ENCODE results near the gene TRPM3. TPM values are rescaled to one million over a fixed set of nuclear protein-coding genes. Genes with fewer than 3 reads are reported as not detected.

Gene TRPM3
- total RNA-seq, 1 donor from 2014 or later: 0.22 TPM

GRCh38 chr9:70829591-70830265, 291.7 kb downstream of the TRPM3 start:
- intact Hi-C loops (cut with micrococcal nuclease): no loop called here
- Histone ChIP-seq H3K36me3 (no peaks in the 10 kb centered on the region), H3K4me1 (no peaks in the 10 kb centered on the region), H3K27ac (replicated peaks) (no peak overlapping the region), H3K4me3 (no peak overlapping the region), H3K27me3 (ENCODE audit: low read depth) (no peaks in the 10 kb centered on the region), H3K9me3 (replicated peaks) (no peaks in the 10 kb centered on the region)
- no peak for DNase-seq
- TF ChIP-seq, protein P1, sequence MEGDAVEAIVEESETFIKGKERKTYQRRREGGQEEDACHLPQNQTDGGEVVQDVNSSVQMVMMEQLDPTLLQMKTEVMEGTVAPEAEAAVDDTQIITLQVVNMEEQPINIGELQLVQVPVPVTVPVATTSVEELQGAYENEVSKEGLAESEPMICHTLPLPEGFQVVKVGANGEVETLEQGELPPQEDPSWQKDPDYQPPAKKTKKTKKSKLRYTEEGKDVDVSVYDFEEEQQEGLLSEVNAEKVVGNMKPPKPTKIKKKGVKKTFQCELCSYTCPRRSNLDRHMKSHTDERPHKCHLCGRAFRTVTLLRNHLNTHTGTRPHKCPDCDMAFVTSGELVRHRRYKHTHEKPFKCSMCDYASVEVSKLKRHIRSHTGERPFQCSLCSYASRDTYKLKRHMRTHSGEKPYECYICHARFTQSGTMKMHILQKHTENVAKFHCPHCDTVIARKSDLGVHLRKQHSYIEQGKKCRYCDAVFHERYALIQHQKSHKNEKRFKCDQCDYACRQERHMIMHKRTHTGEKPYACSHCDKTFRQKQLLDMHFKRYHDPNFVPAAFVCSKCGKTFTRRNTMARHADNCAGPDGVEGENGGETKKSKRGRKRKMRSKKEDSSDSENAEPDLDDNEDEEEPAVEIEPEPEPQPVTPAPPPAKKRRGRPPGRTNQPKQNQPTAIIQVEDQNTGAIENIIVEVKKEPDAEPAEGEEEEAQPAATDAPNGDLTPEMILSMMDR (IDR thresholded peaks at IDR 0.05; ENCODE audit: borderline replicate concordance): no peak

DNA sequence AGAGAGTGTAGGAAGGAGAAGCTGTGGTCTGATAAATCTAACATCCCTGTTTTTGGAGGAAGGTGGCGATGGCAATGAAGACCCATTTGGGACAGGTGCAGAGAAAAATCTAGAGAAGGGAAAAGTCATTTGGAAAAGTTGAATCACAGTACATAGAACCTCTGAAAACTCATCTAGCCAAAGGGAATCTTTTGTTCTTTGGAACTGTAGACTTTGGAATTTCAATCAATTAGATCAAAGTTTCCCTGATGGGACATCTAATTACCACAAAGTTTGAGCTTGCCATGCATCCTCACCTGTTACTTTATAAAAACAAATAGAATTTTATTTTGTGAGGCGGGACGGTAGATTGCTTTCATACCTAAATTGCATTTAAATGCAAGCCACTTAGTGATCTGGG, 294.9 kb downstream of the TRPM3 start:
- H3K36me3 ChIP-seq: no peaks in the 10 kb centered on the region
- H3K4me1 ChIP-seq: no peaks in the 10 kb centered on the region
- no peak overlapping the region for H3K27ac ChIP-seq (replicated peaks)
- no peaks in the 10 kb centered on the region for H3K27me3 ChIP-seq (ENCODE audit: low read depth)
- TF ChIP-seq, protein P1 (IDR thresholded peaks at IDR 0.05; ENCODE audit: borderline replicate concordance): no peak
- H3K4me3 ChIP-seq: no peak overlapping the region
- no peak for DNase-seq
- intact Hi-C loops (cut with micrococcal nuclease): no loop called here
- H3K9me3 ChIP-seq (replicated peaks): no peaks in the 10 kb centered on the region

- Histone ChIP-seq H3K4me3 (no peak overlapping the region), H3K4me1 (no peaks in the 10 kb centered on the region), H3K36me3 (no peaks in the 10 kb centered on the region), H3K27ac (replicated peaks) (no peak overlapping the region), H3K27me3 (ENCODE audit: low read depth) (no peaks in the 10 kb centered on the region), H3K9me3 (replicated peaks) (no peaks in the 10 kb centered on the region)
- TF ChIP-seq, protein P1 (IDR thresholded peaks at IDR 0.05; ENCODE audit: borderline replicate concordance): no peak
- intact Hi-C loops (cut with micrococcal nuclease): no loop called here
- DNase-seq: no peak
These were observed 298.1 kb downstream of the TRPM3 start for GRCh38 chr9:70823284-70823683.

DNA sequence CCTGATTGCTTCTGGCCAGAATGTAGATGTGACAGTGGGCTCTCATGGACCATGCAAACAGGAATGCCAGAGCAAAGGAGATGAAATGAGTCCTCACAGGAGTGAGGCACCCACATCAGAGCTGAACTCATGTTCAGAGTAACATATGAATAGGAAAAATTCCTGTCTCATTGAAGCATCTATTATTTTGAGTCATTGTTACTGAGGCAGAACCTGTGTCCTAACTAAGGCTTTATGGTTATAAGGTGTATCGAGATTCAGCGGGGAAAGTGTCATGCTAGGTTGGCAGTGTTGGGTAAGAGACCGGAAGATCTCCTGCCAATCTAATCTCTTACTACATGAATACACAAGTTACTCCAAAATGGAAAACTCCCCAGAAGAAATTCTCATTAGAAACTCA, 304.1 kb downstream of the TRPM3 start:
- Histone ChIP-seq H3K9me3 (replicated peaks) (no peaks in the 10 kb centered on the region), H3K4me1 (no peaks in the 10 kb centered on the region), H3K27me3 (ENCODE audit: low read depth) (no peaks in the 10 kb centered on the region), H3K4me3 (no peak overlapping the region), H3K27ac (replicated peaks) (no peak overlapping the region), H3K36me3 (no peaks in the 10 kb centered on the region)
- TF ChIP-seq, protein P1 (IDR thresholded peaks at IDR 0.05; ENCODE audit: borderline replicate concordance): no peak
- DNase-seq: no peak
- intact Hi-C loops (cut with micrococcal nuclease): loop anchor here (10.0 kb wide), 1 partner anchor 47 kb away; no protein-coding TSS in a partner anchor

DNA sequence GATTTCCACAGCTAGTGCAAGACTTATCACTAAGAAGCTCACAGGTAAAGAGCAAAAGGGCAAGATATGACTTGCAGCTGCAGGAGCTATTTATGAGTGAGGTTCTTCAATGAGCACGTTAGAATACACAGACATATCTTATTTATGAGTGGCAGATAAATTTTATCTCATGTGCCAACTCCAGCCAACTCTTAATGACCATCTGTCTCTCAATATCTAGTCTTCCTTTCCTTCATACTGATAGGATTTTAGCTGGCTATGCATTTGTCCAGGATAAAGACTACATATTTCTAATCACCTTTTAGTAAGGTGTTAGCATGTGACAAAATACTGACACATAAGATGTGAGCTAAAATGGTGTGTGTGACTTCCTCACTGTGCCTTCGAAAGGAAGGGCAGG, 304.5 kb downstream of the TRPM3 start:
- Histone ChIP-seq H3K4me3 (no peak overlapping the region), H3K9me3 (replicated peaks) (no peaks in the 10 kb centered on the region), H3K36me3 (no peaks in the 10 kb centered on the region), H3K4me1 (no peaks in the 10 kb centered on the region), H3K27me3 (ENCODE audit: low read depth) (no peaks in the 10 kb centered on the region), H3K27ac (replicated peaks) (no peak overlapping the region)
- no peak for DNase-seq
- TF ChIP-seq, protein P1 (IDR thresholded peaks at IDR 0.05; ENCODE audit: borderline replicate concordance): no peak
- intact Hi-C loops (cut with micrococcal nuclease): loop anchor here (10.0 kb wide), 1 partner anchor 48 kb away; no protein-coding TSS in a partner anchor

Measured in left ventricle myocardium inferior (tissue), 1 donor.